Activated B cell treated with CpG ODN at 0.5 μM for 24 hours (primary cell): Measurements from ENCODE around the gene MPZL1. TPM values are rescaled to one million over a fixed set of nuclear protein-coding genes. Genes with fewer than 3 reads are reported as not detected.

Source experiments
- ATAC-seq: fragments of 200-7000 bp; cut with Tn5 transposase; one replicate; pipeline ENCODE4 v1.10.0; 2021; ENCODE audit warnings: low read depth, mild to moderate bottlenecking, moderate library complexity
- CTCF ChIA-PET: fragments of 350-600 bp; sonication (Branson Sonifier 250); formaldehyde crosslinking; loops from one replicate; lab custom pipeline; 2021; ENCODE audit warnings: antibody characterized with exemption; lab: Charles Lee
- POLR2A ChIA-PET: fragments of 350-600 bp; sonication (Branson Sonifier 250); formaldehyde crosslinking; loops from one replicate; lab custom pipeline; 2021; ENCODE audit warnings: antibody characterized with exemption; lab: Charles Lee
- DNase-seq: peaks from one replicate; pipeline ENCODE4 v3.0.0; 2022
- H3K27ac Mint-ChIP-seq: one replicate; pipeline ENCODE4 v1.8.0; 2020; ENCODE audit warnings: mixed read lengths
- H3K27me3 Mint-ChIP-seq: one replicate; pipeline ENCODE4 v1.8.0; 2021; ENCODE audit warnings: mixed read lengths
- H3K36me3 Mint-ChIP-seq: one replicate; pipeline ENCODE4 v1.8.0; 2021; ENCODE audit warnings: low read depth, mixed read lengths
- H3K4me1 Mint-ChIP-seq: one replicate; pipeline ENCODE4 v1.8.0; 2021; ENCODE audit warnings: mixed read lengths
- H3K4me3 Mint-ChIP-seq: one replicate; pipeline ENCODE4 v1.8.0; 2020; ENCODE audit warnings: mild to moderate bottlenecking, mixed read lengths
- H3K9me3 Mint-ChIP-seq: one replicate; pipeline ENCODE4 v1.8.0; 2020; ENCODE audit warnings: mixed read lengths
- CTCF ChIP-seq: fragments of 200-600 bp; IDR thresholded peaks from one replicate; pipeline ENCODE4 v1.8.0; 2022; ENCODE audit warnings: antibody characterized with exemption, mild to moderate bottlenecking
- intact Hi-C: fragments of 100-400 bp; cut with micrococcal nuclease; formaldehyde crosslinking; loops from one replicate; pipeline ENCODE4 v1.15.1; 2024
- total RNA-seq: library from RNA; stranded (reverse); gene quantifications from 2 replicates; pipeline ENCODE4 v1.2.3, GENCODE V29; 2022

Gene MPZL1
- total RNA-seq, 1 donor from 2014 or later, result 27.2 TPM

- ChIA-PET CTCF (interaction anchor here (0.6 kb wide), 1 partner anchor 21 kb away, joined by 4 read pairs; no protein-coding TSS in a partner anchor), POLR2A (no interaction called here)
- ATAC-seq (no peak), DNase-seq (no peak)
- Mint-ChIP-seq H3K4me1 (no peaks in the 10 kb centered on the region), H3K36me3 (peaks cover 54% of the 10 kb centered on the region), H3K27ac (no peak overlapping the region), H3K27me3 (no peaks in the 10 kb centered on the region), H3K4me3 (no peak overlapping the region), H3K9me3 (peaks cover 5% of the 10 kb centered on the region)
- intact Hi-C loops, result no loop called here
- no peak for TF ChIP-seq CTCF
Measured at GRCh38 chr1:167776616-167777268, 55.0 kb downstream of the MPZL1 start.

- intact Hi-C loops, result no loop called here
- Mint-ChIP-seq H3K4me3 (no peak overlapping the region), H3K27me3 (no peaks in the 10 kb centered on the region), H3K9me3 (peaks cover 5% of the 10 kb centered on the region), H3K36me3 (peaks cover 51% of the 10 kb centered on the region), H3K27ac (no peak overlapping the region), H3K4me1 (no peaks in the 10 kb centered on the region)
- ATAC-seq, result no peak
- no peak for TF ChIP-seq CTCF
- ChIA-PET POLR2A (no interaction called here), CTCF (no interaction called here)
- no peak for DNase-seq
Measured at GRCh38 chr1:167777269-167777650, 55.5 kb downstream of the MPZL1 start.

- peaks cover 36% of the 10 kb centered on the region for H3K36me3 Mint-ChIP-seq
- H3K4me3 Mint-ChIP-seq, result no peak overlapping the region
- no peak overlapping the region for H3K27ac Mint-ChIP-seq
- ATAC-seq (no peak), DNase-seq (no peak)
- POLR2A ChIA-PET, result no interaction called here
- CTCF ChIA-PET, result no interaction called here
- intact Hi-C loops, result no loop called here
- H3K27me3 Mint-ChIP-seq, result no peaks in the 10 kb centered on the region
- no peaks in the 10 kb centered on the region for H3K4me1 Mint-ChIP-seq
- peaks cover 5% of the 10 kb centered on the region for H3K9me3 Mint-ChIP-seq
- no peak for TF ChIP-seq CTCF
Measured at GRCh38 chr1:167781558-167781957, 59.8 kb downstream of the MPZL1 start.

GRCh38 chr1:167782946-167783345 is 61.2 kb downstream of the MPZL1 start:
- no peak for TF ChIP-seq CTCF
- H3K27me3 Mint-ChIP-seq, result no peaks in the 10 kb centered on the region
- DNase-seq, result no peak
- peaks cover 31% of the 10 kb centered on the region for H3K36me3 Mint-ChIP-seq
- no peak overlapping the region for H3K27ac Mint-ChIP-seq
- no peaks in the 10 kb centered on the region for H3K4me1 Mint-ChIP-seq
- H3K4me3 Mint-ChIP-seq, result no peak overlapping the region
- CTCF ChIA-PET, result no interaction called here
- ATAC-seq, result no peak
- intact Hi-C loops, result no loop called here
- peaks cover 5% of the 10 kb centered on the region for H3K9me3 Mint-ChIP-seq
- POLR2A ChIA-PET, result no interaction called here

- no peaks in the 10 kb centered on the region for H3K4me1 Mint-ChIP-seq
- intact Hi-C loops, result no loop called here
- ATAC-seq (no peak), DNase-seq (no peak)
- POLR2A ChIA-PET, result no interaction called here
- CTCF ChIA-PET, result no interaction called here
- no peak overlapping the region for H3K4me3 Mint-ChIP-seq
- H3K9me3 Mint-ChIP-seq, result peaks cover 5% of the 10 kb centered on the region
- no peaks in the 10 kb centered on the region for H3K27me3 Mint-ChIP-seq
- H3K36me3 Mint-ChIP-seq, result peaks cover 45% of the 10 kb centered on the region
- TF ChIP-seq CTCF, result no peak
- H3K27ac Mint-ChIP-seq, result no peak overlapping the region
Measured at GRCh38 chr1:167784876-167785550, 63.2 kb downstream of the MPZL1 start.
